ENCODE data around the gene LRRC28. TPM values are rescaled to one million over a fixed set of nuclear protein-coding genes. Genes with fewer than 3 reads are reported as not detected.

LRRC28 gene
- total and polyA plus RNA-seq, 10 of the 15 experiments (the other 5 are each of a cell fraction or from before 2014, with no cell fraction given): 21.3 to 54.9 (median 27.7) TPM

DNA sequence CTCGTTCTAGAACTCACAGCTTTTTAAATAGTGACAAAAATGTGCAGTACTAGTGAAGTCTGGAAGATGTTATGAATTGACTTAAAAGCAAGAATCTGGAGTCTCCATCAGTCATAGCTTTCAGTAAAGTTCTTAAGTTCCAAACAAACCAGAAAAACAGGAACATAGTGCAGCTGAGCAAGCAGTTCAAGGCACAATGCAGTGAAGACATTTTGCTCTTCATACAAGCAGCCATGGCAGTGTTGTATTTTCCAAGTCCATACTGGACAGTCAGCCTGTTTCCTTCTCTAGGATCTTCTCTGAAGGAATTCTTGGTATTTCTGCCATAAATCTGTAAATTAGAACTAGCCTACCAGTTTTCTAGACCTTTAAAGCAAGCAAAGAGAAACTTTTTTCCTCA, 90.5 kb downstream of the LRRC28 start (continued):
- TF ChIP-seq SIX5 (IDR thresholded peaks at IDR 0.05; ENCODE audit: low read depth, low read length, severe bottlenecking): no peak

DNA sequence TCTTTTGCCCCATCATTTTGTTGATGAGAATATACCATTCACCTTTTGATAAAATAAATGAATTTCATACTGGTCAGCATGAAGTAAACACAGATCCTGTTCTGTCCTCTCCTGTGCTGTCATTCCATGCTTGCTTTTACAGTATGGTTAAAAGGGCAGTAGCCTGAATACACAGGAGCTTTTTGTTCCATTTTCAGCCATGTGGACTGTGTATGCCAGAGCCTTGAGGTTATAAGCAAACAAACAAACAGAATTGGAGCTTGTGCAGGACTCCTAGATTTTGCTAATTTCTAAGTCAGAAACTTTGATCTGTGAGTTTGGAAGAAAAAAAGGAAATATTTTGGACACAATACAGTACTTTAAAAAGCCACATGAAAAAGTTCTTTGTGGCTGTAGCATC, 91.9 kb downstream of the LRRC28 start:
- in situ Hi-C loops (cut with MboI): no loop called here
- Histone ChIP-seq H3K27me3 (replicated peaks in 1 of 2; ENCODE audit: control insufficient read depth in 2 of 2, insufficient read depth in 2 of 2, low read length in 1 of 2) (no peaks in the 10 kb centered on the region), H2AFZ (ENCODE audit: control insufficient read depth, low read depth, low read length) (no peak overlapping the region), H3K27ac (ENCODE audit: control insufficient read depth, insufficient read depth) (no peak overlapping the region), H3K4me3 (no peak overlapping the region), H3K4me1 (ENCODE audit: control insufficient read depth, insufficient read depth, low read length) (peaks cover 16% of the 10 kb centered on the region), H3K9ac (ENCODE audit: control insufficient read depth, insufficient read depth, low read length) (no peak overlapping the region), H3K79me2 (ENCODE audit: control insufficient read depth, insufficient read depth, low read length) (no peaks in the 10 kb centered on the region), H3K36me3 (ENCODE audit: control insufficient read depth in 2 of 2, insufficient read depth in 2 of 2, low read length in 1 of 2) (0 out of 4 replicates have a peak, but pooled peaks cover 0 to 2% of the 10 kb centered on the region in 2 experiments), H3K9me3 (replicated peaks; ENCODE audit: control insufficient read depth, insufficient read depth, low read length) (no peaks in the 10 kb centered on the region), H3K4me2 (ENCODE audit: control insufficient read depth, insufficient read depth) (no peak overlapping the region), H4K20me1 (ENCODE audit: control insufficient read depth, insufficient read depth) (no peaks in the 10 kb centered on the region)
- DNase-seq (ENCODE audit: low read depth, low spot score) (no peak), ATAC-seq (no peak), FAIRE-seq (no peak)
- ChIA-PET RAD21 (ENCODE audit: unreplicated experiment) (no interaction called here), SMC1A (ENCODE audit: uncharacterized antibody, unreplicated experiment) (interaction anchor here (1.0 to 4.9 kb wide), 4 partner anchors 24 to 361 kb away, joined by 3 to 42 read pairs (median 3); no protein-coding TSS in a partner anchor), POLR2A (no interaction called here), CTCF (interaction anchor here (1.5 to 4.2 kb wide), 4 partner anchors 11 to 360 kb away, joined by 3 to 41 read pairs (median 11); no protein-coding TSS in a partner anchor)
- TF ChIP-seq SREBF1 (IDR thresholded peaks at IDR 0.05; ENCODE audit: low read length): no peak
- no peak for TF ChIP-seq CREM (IDR thresholded peaks at IDR 0.05; ENCODE audit: low read depth)
- no peak for TF ChIP-seq SMARCA5 (IDR thresholded peaks at IDR 0.05)
- TF ChIP-seq TBL1XR1 (IDR thresholded peaks at IDR 0.05; ENCODE audit: low read depth, low read length): no peak
- no peak for TF ChIP-seq RUNX3 (IDR thresholded peaks at IDR 0.05; ENCODE audit: low read length)
- TF ChIP-seq, protein P1, sequence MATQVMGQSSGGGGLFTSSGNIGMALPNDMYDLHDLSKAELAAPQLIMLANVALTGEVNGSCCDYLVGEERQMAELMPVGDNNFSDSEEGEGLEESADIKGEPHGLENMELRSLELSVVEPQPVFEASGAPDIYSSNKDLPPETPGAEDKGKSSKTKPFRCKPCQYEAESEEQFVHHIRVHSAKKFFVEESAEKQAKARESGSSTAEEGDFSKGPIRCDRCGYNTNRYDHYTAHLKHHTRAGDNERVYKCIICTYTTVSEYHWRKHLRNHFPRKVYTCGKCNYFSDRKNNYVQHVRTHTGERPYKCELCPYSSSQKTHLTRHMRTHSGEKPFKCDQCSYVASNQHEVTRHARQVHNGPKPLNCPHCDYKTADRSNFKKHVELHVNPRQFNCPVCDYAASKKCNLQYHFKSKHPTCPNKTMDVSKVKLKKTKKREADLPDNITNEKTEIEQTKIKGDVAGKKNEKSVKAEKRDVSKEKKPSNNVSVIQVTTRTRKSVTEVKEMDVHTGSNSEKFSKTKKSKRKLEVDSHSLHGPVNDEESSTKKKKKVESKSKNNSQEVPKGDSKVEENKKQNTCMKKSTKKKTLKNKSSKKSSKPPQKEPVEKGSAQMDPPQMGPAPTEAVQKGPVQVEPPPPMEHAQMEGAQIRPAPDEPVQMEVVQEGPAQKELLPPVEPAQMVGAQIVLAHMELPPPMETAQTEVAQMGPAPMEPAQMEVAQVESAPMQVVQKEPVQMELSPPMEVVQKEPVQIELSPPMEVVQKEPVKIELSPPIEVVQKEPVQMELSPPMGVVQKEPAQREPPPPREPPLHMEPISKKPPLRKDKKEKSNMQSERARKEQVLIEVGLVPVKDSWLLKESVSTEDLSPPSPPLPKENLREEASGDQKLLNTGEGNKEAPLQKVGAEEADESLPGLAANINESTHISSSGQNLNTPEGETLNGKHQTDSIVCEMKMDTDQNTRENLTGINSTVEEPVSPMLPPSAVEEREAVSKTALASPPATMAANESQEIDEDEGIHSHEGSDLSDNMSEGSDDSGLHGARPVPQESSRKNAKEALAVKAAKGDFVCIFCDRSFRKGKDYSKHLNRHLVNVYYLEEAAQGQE (IDR thresholded peaks at IDR 0.05; ENCODE audit: low read depth, low read length): no peak
- TF ChIP-seq TAF1 (IDR thresholded peaks at IDR 0.05; ENCODE audit: borderline replicate concordance, low read depth, low read length): no peak
- no peak for TF ChIP-seq SRF (IDR thresholded peaks at IDR 0.05; ENCODE audit: low read depth in 2 of 2, low read length in 2 of 2)
- TF ChIP-seq, protein P2, sequence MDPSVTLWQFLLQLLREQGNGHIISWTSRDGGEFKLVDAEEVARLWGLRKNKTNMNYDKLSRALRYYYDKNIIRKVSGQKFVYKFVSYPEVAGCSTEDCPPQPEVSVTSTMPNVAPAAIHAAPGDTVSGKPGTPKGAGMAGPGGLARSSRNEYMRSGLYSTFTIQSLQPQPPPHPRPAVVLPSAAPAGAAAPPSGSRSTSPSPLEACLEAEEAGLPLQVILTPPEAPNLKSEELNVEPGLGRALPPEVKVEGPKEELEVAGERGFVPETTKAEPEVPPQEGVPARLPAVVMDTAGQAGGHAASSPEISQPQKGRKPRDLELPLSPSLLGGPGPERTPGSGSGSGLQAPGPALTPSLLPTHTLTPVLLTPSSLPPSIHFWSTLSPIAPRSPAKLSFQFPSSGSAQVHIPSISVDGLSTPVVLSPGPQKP (IDR thresholded peaks at IDR 0.05; ENCODE audit: low read depth, low read length): no peak
- TF ChIP-seq RBBP5 (conservative IDR thresholded peaks at IDR 0.05): no peak
- TF ChIP-seq BCL11A (IDR thresholded peaks at IDR 0.05; ENCODE audit: low read depth, low read length): no peak
- no peak for TF ChIP-seq POLR2A (IDR thresholded peaks at IDR 0.05; ENCODE audit: low read depth, low read length)
- TF ChIP-seq FOXM1 (IDR thresholded peaks at IDR 0.05; ENCODE audit: low read depth, low read length): no peak
- no peak for TF ChIP-seq MYB (IDR thresholded peaks at IDR 0.05; ENCODE audit: borderline replicate concordance, low read depth, low read length)
- no peak for TF ChIP-seq BMI1 (IDR thresholded peaks at IDR 0.05; ENCODE audit: borderline replicate concordance)
- TF ChIP-seq STAT3 (IDR thresholded peaks at IDR 0.05; ENCODE audit: low read depth, low read length): no peak
- intact Hi-C loops (cut with micrococcal nuclease; ENCODE audit: unreplicated experiment): loop anchor here (10.0 kb wide), 1 partner anchor 362 kb away; no protein-coding TSS in a partner anchor
- no TSS peak for BruUV-seq (replicated peaks)
